ENCODE data around the gene TP53I11. TPM values are rescaled to one million over a fixed set of nuclear protein-coding genes. Genes with fewer than 3 reads are reported as not detected.

TP53I11 gene
- total RNA-seq = 78.2 and 79.4 TPM in 2 replicates
- 29.6 and 31.5 TPM in 2 replicates for polyA plus RNA-seq
- polyA plus RNA-seq (2011; cell fraction: cytosol; rRNA removed) = 24.4 and 26.7 TPM in 2 replicates
- polyA plus RNA-seq (2011; cell fraction: nucleus; rRNA removed) = 46.0 and 57.6 TPM in 2 replicates
- polyA plus RNA-seq (2012) = 45.4 and 53.5 TPM in 2 replicates
- polyA minus RNA-seq = 41.5 and 42.9 TPM in 2 replicates
- not detected for polyA minus RNA-seq (2011; cell fraction: cytosol; rRNA and poly(A)+ RNA removed)
- 32.9 and 44.5 TPM in 2 replicates for polyA minus RNA-seq (2011; cell fraction: nucleus; rRNA and poly(A)+ RNA removed)
- Bru-seq, nascent RNA = percentile 61 among the genes with signal in this experiment
- BruChase-seq, experiment 1, labeled RNA remaining after a 6-hour chase = percentile 89 among the genes with signal in this experiment
- BruChase-seq, experiment 2, labeled RNA remaining after a 2-hour chase = percentile 79 among the genes with signal in this experiment
- long read RNA-seq, transcript TP53I11-208 (7 exons, 2,647 nt) = major isoform, 14 of 182 reads
- long read RNA-seq, partial matches to known transcripts = 10 of 182 reads
- long read RNA-seq, other reads (novel, unspliced or antisense) = 155 of 182 reads

DNA sequence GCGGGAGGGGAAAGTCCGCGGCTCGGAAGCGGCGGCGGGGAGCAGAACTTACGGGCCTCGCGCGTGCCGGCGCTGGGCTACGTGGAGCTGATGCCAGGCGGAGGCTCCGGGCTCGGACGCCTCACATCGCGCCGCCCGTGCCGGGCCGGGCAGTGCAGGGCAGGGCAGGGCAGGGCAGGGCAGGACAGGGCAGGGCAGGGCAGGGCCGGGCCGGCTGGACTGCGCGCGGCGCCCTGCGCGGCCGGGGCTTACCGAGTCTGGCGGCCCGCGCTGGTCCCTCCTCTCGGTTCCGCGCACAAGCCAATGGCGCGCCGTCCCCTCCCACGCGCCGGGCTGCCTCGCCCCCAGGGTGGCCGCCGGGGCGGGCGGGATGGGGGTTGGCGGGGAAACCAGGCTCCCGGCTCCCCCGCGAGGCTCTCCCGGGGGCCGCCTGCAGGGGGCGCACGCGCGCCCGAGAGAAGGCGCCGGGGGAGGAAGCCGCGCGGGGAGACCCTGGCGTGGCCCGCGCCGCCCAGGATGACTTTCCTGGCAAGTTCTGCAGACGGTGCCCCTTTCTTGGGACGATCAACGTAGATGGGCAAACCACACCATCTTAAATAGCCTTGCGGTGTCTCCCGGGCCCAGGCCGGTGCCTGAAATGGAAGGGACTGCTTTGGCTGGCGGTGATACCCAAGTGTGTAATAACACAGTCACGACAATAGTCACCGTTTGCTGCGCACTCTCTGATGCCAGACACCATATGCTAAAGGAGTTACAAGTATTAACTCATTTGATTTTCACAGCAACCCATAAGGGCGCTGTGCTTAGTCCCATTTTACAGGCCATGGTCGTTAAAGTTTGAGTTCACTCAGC, at the start of gene TP53I11:
TSS of gene TP53I11 (minus strand) at position 259 of the 852 bp plus-strand sequence. CDS start 12,548 bp downstream, outside the sequence.
- CTCF ChIA-PET = interaction anchor here (0.8 to 1.5 kb wide), 7 partner anchors 14 to 152 kb away, joined by 3 to 10 read pairs (median 3); no protein-coding TSS in a partner anchor
- POLR2A ChIA-PET = interaction anchor here (0.8 kb wide), 1 partner anchor 29 kb away, joined by 4 read pairs; no protein-coding TSS in a partner anchor
- peak within 1 kb of the TSS; percentile 92 for H2AFZ ChIP-seq (ENCODE audit: low read depth, low read length)
- peaks cover 16% of the 10 kb centered on the region for H3K4me1 ChIP-seq (ENCODE audit: control insufficient read depth, extremely low read depth, insufficient read depth, low read length)
- intact Hi-C loops (cut with micrococcal nuclease) = loop anchor here (10.0 kb wide), 1 partner anchor 714 kb away; the partner anchor contains the start of gene CHST1
- H3K9ac ChIP-seq (replicated peaks; ENCODE audit: extremely low read depth, insufficient read depth, low read length) = peak within 1 kb of the TSS; percentile 75
- no peak for TF ChIP-seq JUN (IDR thresholded peaks at IDR 0.05; ENCODE audit: borderline replicate concordance, insufficient read depth, insufficient read length, low read depth)
- TF ChIP-seq, protein P1, sequence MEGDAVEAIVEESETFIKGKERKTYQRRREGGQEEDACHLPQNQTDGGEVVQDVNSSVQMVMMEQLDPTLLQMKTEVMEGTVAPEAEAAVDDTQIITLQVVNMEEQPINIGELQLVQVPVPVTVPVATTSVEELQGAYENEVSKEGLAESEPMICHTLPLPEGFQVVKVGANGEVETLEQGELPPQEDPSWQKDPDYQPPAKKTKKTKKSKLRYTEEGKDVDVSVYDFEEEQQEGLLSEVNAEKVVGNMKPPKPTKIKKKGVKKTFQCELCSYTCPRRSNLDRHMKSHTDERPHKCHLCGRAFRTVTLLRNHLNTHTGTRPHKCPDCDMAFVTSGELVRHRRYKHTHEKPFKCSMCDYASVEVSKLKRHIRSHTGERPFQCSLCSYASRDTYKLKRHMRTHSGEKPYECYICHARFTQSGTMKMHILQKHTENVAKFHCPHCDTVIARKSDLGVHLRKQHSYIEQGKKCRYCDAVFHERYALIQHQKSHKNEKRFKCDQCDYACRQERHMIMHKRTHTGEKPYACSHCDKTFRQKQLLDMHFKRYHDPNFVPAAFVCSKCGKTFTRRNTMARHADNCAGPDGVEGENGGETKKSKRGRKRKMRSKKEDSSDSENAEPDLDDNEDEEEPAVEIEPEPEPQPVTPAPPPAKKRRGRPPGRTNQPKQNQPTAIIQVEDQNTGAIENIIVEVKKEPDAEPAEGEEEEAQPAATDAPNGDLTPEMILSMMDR (IDR thresholded peaks at IDR 0.05; ENCODE audit: extremely low read depth in 1 of 2, insufficient read depth in 1 of 2, low read depth in 1 of 2, low read length in 2 of 2) = peak; percentile 46 to 72
- TF ChIP-seq MAX (IDR thresholded peaks at IDR 0.05; ENCODE audit: insufficient read depth, insufficient read length) = no peak
- TF ChIP-seq EZH2 (IDR thresholded peaks at IDR 0.05; ENCODE audit: borderline replicate concordance, low read depth, low read length, severe bottlenecking) = no peak
- no peak for TF ChIP-seq MYC (IDR thresholded peaks at IDR 0.05; ENCODE audit: low read depth, low read length)
- peak; percentile 69 for TF ChIP-seq POLR2AphosphoS5 (IDR thresholded peaks at IDR 0.05; ENCODE audit: insufficient read depth, low read depth, low read length)
- peak within 1 kb of the TSS; percentile 69 to 82 (median 72) for H3K4me3 ChIP-seq (replicated peaks in 1 of 3; ENCODE audit: insufficient read depth in 1 of 3, low read depth in 1 of 3, low read length in 3 of 3)
- H3K36me3 ChIP-seq (ENCODE audit: control insufficient read depth in 2 of 2, extremely low read depth in 1 of 2, insufficient read depth in 2 of 2, low read length in 2 of 2) = no peaks in the 10 kb centered on the region
- FAIRE-seq = no peak
- H4K20me1 ChIP-seq (replicated peaks; ENCODE audit: control insufficient read depth, extremely low read depth, insufficient read depth, low read length) = peaks cover 2% of the 10 kb centered on the region
- BruUV-seq (replicated peaks) = no TSS peak
- peak; percentile 77 for DNase-seq (ENCODE audit: low read depth, low spot score)
- no peaks in the 10 kb centered on the region for H3K9me3 ChIP-seq (replicated peaks; ENCODE audit: control insufficient read depth, insufficient read depth, low read length)
- H3K9me1 ChIP-seq (replicated peaks; ENCODE audit: control insufficient read depth, extremely low read depth, insufficient read depth, low read length) = no peaks in the 10 kb centered on the region
- dilution Hi-C loops (cut with MboI; ENCODE audit: extremely low pct_ligation_motif_present, low sequenced_read_pairs) = no loop called here
- peak within 1 kb of the TSS; percentile 80 for H3K4me2 ChIP-seq (ENCODE audit: insufficient read depth, low read length)
- peak within 1 kb of the TSS; percentile 56 for H3K27ac ChIP-seq (ENCODE audit: insufficient read depth, low read depth, low read length)
- no peaks in the 10 kb centered on the region for H3K27me3 ChIP-seq (ENCODE audit: control insufficient read depth in 2 of 2, insufficient read depth in 2 of 2, low read length in 2 of 2)
- no peaks in the 10 kb centered on the region for H3K79me2 ChIP-seq (ENCODE audit: control insufficient read depth, insufficient read depth, low read length)

Data from endothelial cell of umbilical vein (primary cell).